Transverse colon (tissue), 4 donors: ENCODE measurements around the gene SLC27A6.
"Not testable (repeated sequence)": the region's sequence is repeated elsewhere in the genome, so short reads cannot be mapped to it uniquely, and the experiment has no call there.

Experiments used
- POLR2A ChIP-seq: fragments of 450-650 bp; IDR thresholded peaks from one replicate; pipeline ENCODE4 v1.6.1; 2016; ENCODE audit warnings: antibody characterized with exemption, mild to moderate bottlenecking, moderate library complexity
- POLR2AphosphoS5 ChIP-seq, 3 donors: sonication (generic); formaldehyde crosslinking; IDR thresholded peaks; one replicate each; pipeline ENCODE4 v1.6.1; 2016; ENCODE audit warnings: antibody characterized with exemption in 3 of 3
- TF ChIP-seq, protein P1 (sequence below), 5 experiments: fragments of 200-600 bp in 3 of 5; fragments of 450-650 bp in 2 of 5; sonication (generic) in 3 of 5; IDR thresholded peaks; 1 replicate in 2 of 5; 2 replicates in 3 of 5; pipeline ENCODE4 v1.5.1; 2016 to 2017; ENCODE audit warnings: antibody characterized with exemption in 5 of 5, inconsistent platforms in 3 of 5, mild to moderate bottlenecking in 2 of 5, moderate library complexity in 1 of 5

DNA sequence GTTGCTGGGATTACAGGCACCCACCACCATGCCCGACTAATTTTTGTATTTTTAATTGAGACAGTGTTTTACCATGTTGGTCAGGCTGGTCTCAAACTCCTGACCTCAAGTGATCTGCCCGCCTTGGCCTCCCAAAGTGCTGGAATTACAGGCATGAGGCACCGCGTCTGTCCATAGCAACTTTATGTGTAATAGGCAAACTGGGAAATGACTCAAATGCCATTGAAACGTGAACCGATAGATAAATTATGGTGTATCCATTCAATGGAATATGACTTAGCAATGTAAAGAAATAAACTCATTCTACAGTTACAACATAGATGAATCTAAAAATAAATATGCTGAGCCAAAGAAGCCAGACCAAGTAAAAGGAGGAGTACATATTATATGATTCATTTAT, 14.0 kb upstream of the SLC27A6 start:
- TF ChIP-seq, protein P1, sequence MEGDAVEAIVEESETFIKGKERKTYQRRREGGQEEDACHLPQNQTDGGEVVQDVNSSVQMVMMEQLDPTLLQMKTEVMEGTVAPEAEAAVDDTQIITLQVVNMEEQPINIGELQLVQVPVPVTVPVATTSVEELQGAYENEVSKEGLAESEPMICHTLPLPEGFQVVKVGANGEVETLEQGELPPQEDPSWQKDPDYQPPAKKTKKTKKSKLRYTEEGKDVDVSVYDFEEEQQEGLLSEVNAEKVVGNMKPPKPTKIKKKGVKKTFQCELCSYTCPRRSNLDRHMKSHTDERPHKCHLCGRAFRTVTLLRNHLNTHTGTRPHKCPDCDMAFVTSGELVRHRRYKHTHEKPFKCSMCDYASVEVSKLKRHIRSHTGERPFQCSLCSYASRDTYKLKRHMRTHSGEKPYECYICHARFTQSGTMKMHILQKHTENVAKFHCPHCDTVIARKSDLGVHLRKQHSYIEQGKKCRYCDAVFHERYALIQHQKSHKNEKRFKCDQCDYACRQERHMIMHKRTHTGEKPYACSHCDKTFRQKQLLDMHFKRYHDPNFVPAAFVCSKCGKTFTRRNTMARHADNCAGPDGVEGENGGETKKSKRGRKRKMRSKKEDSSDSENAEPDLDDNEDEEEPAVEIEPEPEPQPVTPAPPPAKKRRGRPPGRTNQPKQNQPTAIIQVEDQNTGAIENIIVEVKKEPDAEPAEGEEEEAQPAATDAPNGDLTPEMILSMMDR (IDR thresholded peaks at IDR 0.05): not testable (repeated sequence)
- TF ChIP-seq POLR2AphosphoS5 (IDR thresholded peaks at IDR 0.05); POLR2A: not testable (repeated sequence)
